Measurements from ENCODE around the gene MBD3L2. TPM values are rescaled to one million over a fixed set of nuclear protein-coding genes. Genes with fewer than 3 reads are reported as not detected.
A peak's percentile ranks its signal among the peaks of the same experiment; 100 is the strongest.

MBD3L2 gene
- total RNA-seq, 1 experiment from 2014 or later: not detected

GRCh38 chr19:7000816-7001215 lies 48.3 kb upstream of the MBD3L2 start:
- BruUV-seq (replicated peaks): no TSS peak
- Histone ChIP-seq H3K9me2 (replicated peaks; ENCODE audit: low read length) (0 out of 2 replicates have a peak, but pooled peaks cover 4% of the 10 kb centered on the region), H3K36me3 (ENCODE audit: low read depth, low read length) (no peaks in the 10 kb centered on the region), H3K27me3 (ENCODE audit: low read length) (peaks cover 23% of the 10 kb centered on the region), H3K4me3 (ENCODE audit: low read length) (no peak overlapping the region), H3K4me1 (ENCODE audit: insufficient read depth, low read length) (no peaks in the 10 kb centered on the region), H3K9me3 (ENCODE audit: low read length) (no peaks in the 10 kb centered on the region), H3F3A (ENCODE audit: low read length, unreplicated experiment) (no peaks in the 10 kb centered on the region), H2AFZ (ENCODE audit: low read length) (no peak overlapping the region), H3K4me2 (ENCODE audit: low read length) (no peak overlapping the region), H3K9ac (ENCODE audit: low read length) (no peak overlapping the region), H3K79me2 (ENCODE audit: low read length) (no peaks in the 10 kb centered on the region), H4K20me1 (ENCODE audit: low read length) (no peaks in the 10 kb centered on the region), H3K27ac (ENCODE audit: low read length) (no peak overlapping the region)
- TF ChIP-seq CTCF (conservative IDR thresholded peaks at IDR 0.05; ENCODE audit: low read depth, low read length) (no peak), EZH2 (IDR thresholded peaks at IDR 0.05; ENCODE audit: low read length, unreplicated experiment) (no peak), EZH2phosphoT487 (IDR thresholded peaks at IDR 0.05; ENCODE audit: borderline replicate concordance, low read length) (no peak)
- DNase-seq (no peak), ATAC-seq (no peak)
- intact Hi-C loops (cut with micrococcal nuclease): no loop called here
- ChIA-PET CTCF (no interaction called here), POLR2A (ENCODE audit: unreplicated experiment) (no interaction called here)

- Histone ChIP-seq H3F3A (ENCODE audit: low read length, unreplicated experiment) (no peaks in the 10 kb centered on the region), H3K9me2 (replicated peaks; ENCODE audit: low read length) (0 out of 2 replicates have a peak, but pooled peaks cover 4% of the 10 kb centered on the region), H4K20me1 (ENCODE audit: low read length) (no peaks in the 10 kb centered on the region), H2AFZ (ENCODE audit: low read length) (no peak overlapping the region), H3K4me3 (ENCODE audit: low read length) (no peak overlapping the region), H3K27ac (ENCODE audit: low read length) (no peak overlapping the region), H3K9ac (ENCODE audit: low read length) (no peak overlapping the region), H3K79me2 (ENCODE audit: low read length) (no peaks in the 10 kb centered on the region), H3K27me3 (ENCODE audit: low read length) (peaks cover 31% of the 10 kb centered on the region), H3K9me3 (ENCODE audit: low read length) (no peaks in the 10 kb centered on the region), H3K4me2 (ENCODE audit: low read length) (no peak overlapping the region), H3K4me1 (ENCODE audit: insufficient read depth, low read length) (no peaks in the 10 kb centered on the region), H3K36me3 (ENCODE audit: low read depth, low read length) (no peaks in the 10 kb centered on the region)
- ATAC-seq (peak; percentile 83), DNase-seq (peak; percentile 74)
- no TSS peak for BruUV-seq (replicated peaks)
- TF ChIP-seq EZH2 (IDR thresholded peaks at IDR 0.05; ENCODE audit: low read length, unreplicated experiment) (no peak), CTCF (conservative IDR thresholded peaks at IDR 0.05; ENCODE audit: low read depth, low read length) (peak; percentile 75)
- CTCF ChIA-PET: no interaction called here
- POLR2A ChIA-PET (ENCODE audit: unreplicated experiment): no interaction called here
- intact Hi-C loops (cut with micrococcal nuclease): no loop called here
Measured at GRCh38 chr19:7004313-7004931, 44.7 kb upstream of the MBD3L2 start.

GRCh38 chr19:7006135-7006704 lies 42.9 kb upstream of the MBD3L2 start:
- ChIA-PET CTCF (no interaction called here), POLR2A (ENCODE audit: unreplicated experiment) (no interaction called here)
- no peaks in the 10 kb centered on the region for H4K20me1 ChIP-seq (ENCODE audit: low read length)
- no peaks in the 10 kb centered on the region for H3K9me2 ChIP-seq (replicated peaks; ENCODE audit: low read length)
- no peak overlapping the region for H3K27ac ChIP-seq (ENCODE audit: low read length)
- peaks cover 13% of the 10 kb centered on the region for H3K27me3 ChIP-seq (ENCODE audit: low read length)
- DNase-seq (no peak), ATAC-seq (no peak)
- no peak overlapping the region for H2AFZ ChIP-seq (ENCODE audit: low read length)
- TF ChIP-seq EZH2phosphoT487 (IDR thresholded peaks at IDR 0.05; ENCODE audit: borderline replicate concordance, low read length) (no peak), CTCF (conservative IDR thresholded peaks at IDR 0.05; ENCODE audit: low read depth, low read length) (no peak), EZH2 (IDR thresholded peaks at IDR 0.05; ENCODE audit: low read length, unreplicated experiment) (no peak)
- intact Hi-C loops (cut with micrococcal nuclease): no loop called here
- no peaks in the 10 kb centered on the region for H3K4me1 ChIP-seq (ENCODE audit: insufficient read depth, low read length)
- H3K4me3 ChIP-seq (ENCODE audit: low read length): no peak overlapping the region
- no peaks in the 10 kb centered on the region for H3F3A ChIP-seq (ENCODE audit: low read length, unreplicated experiment)
- no peaks in the 10 kb centered on the region for H3K79me2 ChIP-seq (ENCODE audit: low read length)
- BruUV-seq (replicated peaks): no TSS peak
- H3K9me3 ChIP-seq (ENCODE audit: low read length): no peaks in the 10 kb centered on the region
- no peak overlapping the region for H3K9ac ChIP-seq (ENCODE audit: low read length)
- H3K36me3 ChIP-seq (ENCODE audit: low read depth, low read length): no peaks in the 10 kb centered on the region
- no peak overlapping the region for H3K4me2 ChIP-seq (ENCODE audit: low read length)

Data from PC-3 (cell line).